Lower lobe of right lung (tissue), 2 donors: ENCODE measurements around the gene YIPF6. TPM values are rescaled to one million over a fixed set of nuclear protein-coding genes. Genes with fewer than 3 reads are reported as not detected.

Experiments used
- ATAC-seq, 2 donors: fragments of 200-7000 bp; cut with Tn5 transposase; one replicate each; pipeline ENCODE4 v1.9.1; 2020 to 2022; ENCODE audit warnings: mild to moderate bottlenecking in 2 of 2, moderate library complexity in 2 of 2
- DNase-seq: peaks from one replicate; pipeline ENCODE4 v3.0.0-alpha.2; 2020
- H3K27ac ChIP-seq: fragments of 200-600 bp; one replicate; pipeline ENCODE4 v1.8.0; 2022
- H3K27me3 ChIP-seq: fragments of 200-600 bp; one replicate; pipeline ENCODE4 v1.8.0; 2022; ENCODE audit warnings: low read depth
- H3K36me3 ChIP-seq: fragments of 200-600 bp; one replicate; pipeline ENCODE4 v1.8.0; 2022; ENCODE audit warnings: mild to moderate bottlenecking
- H3K4me1 ChIP-seq: fragments of 200-600 bp; one replicate; pipeline ENCODE4 v1.8.0; 2022
- H3K4me3 ChIP-seq: fragments of 200-600 bp; one replicate; pipeline ENCODE4 v1.8.0; 2022; ENCODE audit warnings: mild to moderate bottlenecking
- H3K9me3 ChIP-seq: fragments of 200-600 bp; one replicate; pipeline ENCODE4 v1.8.0; 2022
- CTCF ChIP-seq: fragments of 200-600 bp; IDR thresholded peaks from one replicate; pipeline ENCODE4 v1.8.0; 2022; ENCODE audit warnings: antibody characterized with exemption, mild to moderate bottlenecking
- intact Hi-C: fragments of 100-400 bp; cut with DNase I; formaldehyde crosslinking; loops from one replicate; pipeline ENCODE4 v1.11.0; 2022
- total RNA-seq: library from RNA; stranded (reverse); fragmentation: NEBNext Ultra II Directional; extraction: Animal tissue kit (Norgen Biotek cat#: 25700); gene quantifications from one replicate; pipeline ENCODE4 v1.2.1, GENCODE V29; 2021
- donor health status: DM: no; HTN: yes; CAD: no; lungs with severe emphysema.

YIPF6 gene
- total RNA-seq, 1 donor from 2014 or later: 45.0 TPM

DNA sequence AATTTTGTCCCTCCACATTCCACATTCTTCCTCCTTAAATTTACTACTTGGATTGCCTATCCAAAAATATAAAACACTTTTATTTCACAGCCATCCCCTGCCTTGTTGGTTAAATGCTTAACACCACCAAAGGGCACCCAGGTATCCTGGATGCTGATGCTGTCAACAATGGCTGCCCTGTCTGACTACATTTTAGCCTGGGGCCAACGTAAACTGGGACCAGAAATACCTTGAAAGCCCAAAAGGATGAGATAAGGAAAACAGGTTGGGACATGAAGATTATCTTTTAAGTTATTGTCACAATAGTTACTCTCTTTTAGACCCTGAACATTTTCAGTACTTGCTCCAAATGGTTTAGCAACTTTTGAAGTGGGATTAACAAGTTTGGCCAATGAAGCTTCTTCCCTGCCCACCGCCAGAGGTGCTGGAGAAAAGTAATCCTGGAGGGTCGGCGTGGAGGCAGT lies 775 bp upstream of the YIPF6 start:
- H3K9me3 ChIP-seq: no peaks in the 10 kb centered on the region
- H3K4me3 ChIP-seq: peak overlapping the region; percentile 61
- H3K27ac ChIP-seq: peak overlapping the region; percentile 95
- intact Hi-C loops: no loop called here
- no peak for TF ChIP-seq CTCF
- DNase-seq (no peak), ATAC-seq (peak in 1 of 2 donors; percentile 28)
- no peaks in the 10 kb centered on the region for H3K27me3 ChIP-seq
- H3K4me1 ChIP-seq: peaks cover 9% of the 10 kb centered on the region
- H3K36me3 ChIP-seq: no peaks in the 10 kb centered on the region

DNA sequence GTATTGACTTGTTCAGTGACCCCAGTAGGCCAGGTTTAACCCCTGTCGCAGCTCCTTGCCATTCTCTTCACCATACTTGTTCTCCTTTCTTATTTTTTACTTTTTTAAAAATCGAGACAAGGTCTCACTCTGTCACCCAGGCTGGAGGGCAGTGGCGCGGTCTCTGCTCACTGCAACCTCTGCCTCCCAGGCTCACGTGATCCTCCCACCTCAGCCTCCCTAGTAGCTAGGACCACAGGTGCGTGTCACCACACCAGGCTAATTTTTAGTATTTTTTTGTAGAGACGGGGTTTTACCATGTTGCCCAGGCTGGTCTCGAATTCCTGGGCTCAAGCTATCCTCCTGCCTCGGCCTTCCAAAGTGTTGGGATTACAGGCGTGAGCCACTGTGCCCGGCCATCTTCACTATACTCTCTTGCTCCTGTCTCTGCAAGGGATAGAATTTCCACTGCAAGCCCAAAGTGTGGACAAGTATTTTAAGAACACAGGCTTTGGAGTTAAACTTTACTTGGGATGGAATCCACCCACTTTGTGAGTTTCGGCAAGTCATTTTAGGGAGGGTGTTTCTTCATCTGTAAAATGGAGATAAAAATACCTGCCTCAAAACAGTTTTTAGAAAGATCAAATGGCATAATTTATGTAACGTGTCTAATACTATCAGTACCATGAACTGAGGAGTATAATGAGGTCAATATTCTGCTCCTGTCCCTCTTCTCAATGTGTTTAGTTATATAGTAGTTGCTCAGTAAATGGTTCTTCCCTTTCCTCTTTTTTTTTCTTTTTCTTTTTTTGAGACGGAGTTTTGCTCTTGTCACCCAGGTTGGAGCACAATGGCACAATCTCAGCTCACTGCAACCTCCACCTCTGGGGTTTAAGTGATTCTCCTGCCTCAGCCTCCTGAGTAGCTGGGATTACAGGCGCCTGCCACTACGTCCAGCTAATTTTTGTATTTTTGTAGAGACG lies 973 bp downstream of the YIPF6 start:
- no peak for ATAC-seq
- peak overlapping the region; percentile 61 for H3K4me3 ChIP-seq
- DNase-seq: no peak
- peaks cover 9% of the 10 kb centered on the region for H3K4me1 ChIP-seq
- no peaks in the 10 kb centered on the region for H3K9me3 ChIP-seq
- intact Hi-C loops: no loop called here
- H3K27ac ChIP-seq: peak overlapping the region; percentile 95
- H3K36me3 ChIP-seq: no peaks in the 10 kb centered on the region
- TF ChIP-seq CTCF: no peak
- no peaks in the 10 kb centered on the region for H3K27me3 ChIP-seq

GRCh38 chrX:68503836-68504636 lies 5.2 kb downstream of the YIPF6 start:
- no peak for TF ChIP-seq CTCF
- no peak for ATAC-seq
- Histone ChIP-seq H3K9me3 (no peaks in the 10 kb centered on the region), H3K27ac (no peak overlapping the region), H3K27me3 (no peaks in the 10 kb centered on the region), H3K36me3 (no peaks in the 10 kb centered on the region), H3K4me3 (no peak overlapping the region), H3K4me1 (peaks cover 9% of the 10 kb centered on the region)
- intact Hi-C loops: no loop called here
- DNase-seq: no peak

- Histone ChIP-seq H3K4me1 (no peaks in the 10 kb centered on the region), H3K4me3 (no peak overlapping the region), H3K27me3 (no peaks in the 10 kb centered on the region), H3K36me3 (peaks cover 10% of the 10 kb centered on the region), H3K9me3 (no peaks in the 10 kb centered on the region), H3K27ac (no peak overlapping the region)
- no peak for TF ChIP-seq CTCF
- DNase-seq: no peak
- ATAC-seq: no peak
- intact Hi-C loops: no loop called here
Observed at GRCh38 chrX:68506649-68507048, 7.8 kb downstream of the YIPF6 start.

DNA sequence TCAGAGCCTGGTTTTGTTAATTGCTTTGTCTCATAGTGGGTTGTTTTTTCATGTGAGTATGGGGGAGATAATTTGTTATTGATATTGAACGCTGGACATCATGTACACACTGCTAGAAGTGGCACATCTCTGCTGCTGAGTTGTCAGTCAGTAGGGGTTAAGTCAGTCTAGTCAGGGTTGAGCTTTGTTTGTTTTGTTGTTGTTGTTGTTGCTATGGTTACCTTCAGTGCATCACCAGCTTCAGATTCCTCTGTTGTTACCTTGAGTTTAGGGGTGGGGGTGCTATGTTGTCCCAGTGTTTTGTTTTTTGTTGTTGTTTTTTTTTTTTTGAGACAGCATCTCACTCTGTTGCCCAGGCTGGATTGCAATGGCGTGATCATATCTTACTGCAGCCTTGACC lies 9.9 kb downstream of the YIPF6 start:
- intact Hi-C loops: no loop called here
- peak in 1 of 2 donors; percentile 29 for ATAC-seq
- Histone ChIP-seq H3K27me3 (no peaks in the 10 kb centered on the region), H3K36me3 (peaks cover 31% of the 10 kb centered on the region), H3K27ac (no peak overlapping the region), H3K4me3 (no peak overlapping the region), H3K9me3 (no peaks in the 10 kb centered on the region), H3K4me1 (no peaks in the 10 kb centered on the region)
- DNase-seq: no peak
- TF ChIP-seq CTCF: no peak
